GM19351 (cell line): ENCODE results near the gene CADPS.

Source experiments
- ATAC-seq: cut with Tn5 transposase; IDR thresholded peaks from one replicate; pipeline ENCODE4 v1.9.1; 2021; ENCODE audit warnings: mild to moderate bottlenecking, moderate library complexity; ENCODE audit not compliant: unreplicated experiment

Gene CADPS

DNA sequence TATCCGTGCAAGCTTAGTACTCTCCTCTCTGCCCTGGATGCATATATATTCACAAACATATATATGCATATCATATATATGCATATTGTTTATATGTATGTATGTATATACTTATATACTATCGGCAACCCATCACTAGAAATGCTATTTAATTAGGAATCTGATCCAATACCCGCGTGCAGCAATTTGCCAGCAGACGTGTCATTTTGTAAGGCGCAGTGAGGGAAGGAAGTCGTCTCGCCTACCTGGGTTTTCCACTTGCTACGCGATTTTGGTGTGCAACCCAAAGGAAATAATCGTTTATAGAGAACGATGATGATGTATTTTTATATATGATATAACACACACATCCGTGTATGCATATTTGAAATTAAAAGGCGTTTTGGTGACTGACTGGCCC lies 496.3 kb downstream of the CADPS start:
- no peak for ATAC-seq

- ATAC-seq: no peak
Observed at GRCh38 chr3:62378311-62378789, 496.9 kb downstream of the CADPS start.

- no peak for ATAC-seq
Observed at GRCh38 chr3:62376906-62377877, 498.0 kb downstream of the CADPS start.

GRCh38 chr3:62376454-62376720 lies 498.8 kb downstream of the CADPS start:
- no peak for ATAC-seq

DNA sequence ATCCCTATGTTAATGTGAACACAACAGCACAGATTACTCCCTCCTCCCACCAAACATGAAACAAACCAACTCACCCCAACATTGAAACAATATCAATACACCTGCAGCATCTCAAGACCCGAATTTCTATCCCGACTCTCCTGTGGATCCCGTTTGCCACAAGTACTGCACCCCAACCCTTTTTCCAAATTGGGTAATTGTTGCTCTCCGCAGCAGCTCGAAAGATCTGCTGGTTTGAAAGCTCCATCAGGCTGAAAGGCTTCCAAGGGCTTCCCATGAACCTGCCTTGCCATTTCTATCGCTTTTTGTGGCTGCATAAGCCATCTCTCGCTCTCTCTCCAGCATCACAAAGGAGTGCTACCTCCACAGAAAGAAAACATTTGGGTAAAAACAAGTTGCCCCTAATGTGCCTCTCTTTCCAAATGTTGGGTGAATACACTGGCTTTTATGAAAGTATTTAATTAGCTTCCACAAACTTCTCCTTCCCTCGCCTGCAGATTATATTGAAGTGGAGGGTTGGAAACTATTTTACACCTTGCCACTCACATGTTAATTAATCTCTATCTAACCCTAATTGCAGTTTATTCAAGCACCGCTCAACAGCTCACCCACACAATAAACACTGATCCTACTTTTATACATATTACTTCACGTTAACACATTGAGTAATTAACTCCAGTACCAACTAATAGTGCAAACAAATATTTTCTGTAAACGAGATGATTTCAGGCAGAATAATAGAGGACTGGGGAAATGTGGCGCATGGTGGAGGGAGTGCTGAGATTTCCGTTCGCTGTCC lies 499.4 kb downstream of the CADPS start:
- ATAC-seq: no peak

- ATAC-seq: no peak
Observed at GRCh38 chr3:62374341-62375218, 500.6 kb downstream of the CADPS start.

DNA sequence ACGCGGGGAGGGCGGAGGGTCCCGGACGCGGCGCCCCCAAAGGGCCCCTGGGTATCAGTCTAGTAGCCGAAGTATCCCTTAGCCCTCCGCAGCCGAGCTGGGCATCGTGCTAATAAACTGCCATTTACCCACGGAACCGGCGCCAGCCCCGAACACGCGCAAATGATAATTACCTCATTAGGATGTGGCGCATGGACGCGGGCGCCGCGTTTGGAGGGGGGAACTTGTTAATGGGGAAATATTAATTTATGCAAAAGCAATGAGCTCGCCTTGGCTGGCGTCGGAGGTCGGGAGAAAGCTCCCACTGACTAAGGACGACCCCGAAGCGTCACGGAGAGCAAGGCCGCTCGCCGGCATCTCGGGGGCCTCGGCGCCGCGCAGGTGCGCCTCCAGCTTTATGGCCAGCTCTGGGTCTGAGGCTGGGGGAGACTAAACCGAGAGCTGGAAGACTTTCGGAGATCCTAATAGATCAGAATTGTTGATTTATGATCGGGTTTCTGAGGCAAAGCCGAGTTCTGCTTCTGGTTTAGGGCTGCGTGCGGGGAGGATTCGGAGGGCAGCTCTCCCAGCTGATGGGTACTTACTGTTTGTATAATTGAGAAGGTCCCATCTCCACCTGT lies 501.4 kb downstream of the CADPS start:
- no peak for ATAC-seq

- ATAC-seq: no peak
Observed at GRCh38 chr3:62373215-62373614, 502.0 kb downstream of the CADPS start, which contains the start of gene FEZF2. FEZF2 (minus strand) TSS chr3:62373550; CDS start chr3:62372868, 682 bp downstream.

DNA sequence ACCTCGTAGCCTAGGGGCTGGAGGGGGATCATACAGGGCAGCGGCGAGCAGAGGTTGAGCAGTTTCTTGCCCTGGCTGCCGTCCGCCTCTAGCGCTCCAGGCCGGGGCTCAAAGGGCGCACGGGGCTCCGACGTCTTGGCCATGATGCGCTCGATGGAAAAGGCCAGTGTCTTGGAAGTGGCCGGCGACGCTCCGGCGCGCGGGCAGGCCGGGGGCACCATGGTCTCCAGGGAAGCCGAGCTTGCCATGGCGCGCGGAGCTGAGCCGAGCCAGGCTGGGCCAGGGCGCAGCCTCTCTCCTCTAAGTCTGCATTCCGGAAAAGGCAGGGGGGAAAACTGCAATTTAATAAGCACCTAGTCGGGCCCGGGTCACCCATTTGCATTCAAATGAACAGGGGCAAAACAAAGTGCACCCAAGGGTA lies 502.6 kb downstream of the CADPS start:
- ATAC-seq: no peak

- ATAC-seq: no peak
Observed at GRCh38 chr3:62371720-62372591, 503.3 kb downstream of the CADPS start.

GRCh38 chr3:62370858-62371719 lies 504.1 kb downstream of the CADPS start:
- ATAC-seq: no peak

GRCh38 chr3:62370112-62370857 lies 504.9 kb downstream of the CADPS start:
- no peak for ATAC-seq

DNA sequence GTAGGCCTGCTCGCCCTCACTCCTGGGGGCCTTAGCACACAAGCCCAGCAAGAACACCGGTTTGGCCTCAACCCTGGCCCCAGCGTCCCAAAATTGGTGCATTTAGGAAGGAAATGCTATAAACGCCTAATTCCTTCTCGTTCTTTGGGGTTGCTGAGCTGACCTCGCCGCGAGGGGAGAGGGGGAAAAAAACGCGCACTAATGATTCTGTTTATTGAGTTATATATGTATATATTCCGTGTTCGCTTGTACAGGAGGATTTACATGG lies 505.8 kb downstream of the CADPS start:
- no peak for ATAC-seq

DNA sequence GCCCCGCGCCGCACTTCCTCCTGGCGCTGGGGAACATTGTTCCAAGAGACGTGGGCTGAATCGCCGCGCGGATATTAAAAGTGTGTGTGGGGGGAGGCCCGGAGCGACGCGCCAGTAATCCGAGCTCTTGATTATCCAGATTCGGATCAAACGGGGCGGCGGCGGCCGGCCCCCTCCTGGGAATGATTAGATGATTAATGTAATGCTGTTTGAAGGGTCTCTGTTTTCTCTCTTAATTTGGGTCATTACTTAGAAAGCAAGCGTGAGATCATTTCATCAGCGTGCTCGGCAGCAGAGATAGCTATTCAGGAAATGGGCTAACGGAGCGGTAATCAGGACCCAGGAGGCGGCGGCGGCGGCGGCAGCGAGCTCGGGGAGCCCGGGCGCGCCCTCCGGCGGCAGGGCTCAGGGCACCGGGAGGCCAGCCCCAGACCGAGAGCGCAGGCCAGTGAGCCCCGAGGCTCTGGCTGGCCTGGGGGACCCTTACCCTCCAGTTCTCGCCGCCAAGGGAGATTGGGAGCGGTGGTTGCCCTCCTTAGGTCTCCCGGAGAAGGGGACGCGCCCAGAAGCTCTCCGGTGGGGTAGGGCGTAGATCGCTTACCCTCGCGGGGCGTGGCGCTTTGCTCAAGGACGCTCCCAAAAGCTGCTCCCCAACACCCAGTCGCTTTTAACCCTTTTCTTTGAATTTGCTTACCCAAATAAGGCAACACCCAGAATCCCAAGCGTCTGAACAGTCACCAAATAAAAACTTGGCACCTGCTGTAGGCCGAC lies 506.3 kb downstream of the CADPS start:
- no peak for ATAC-seq

GRCh38 chr3:62368290-62368704 lies 506.9 kb downstream of the CADPS start:
- ATAC-seq: no peak

GRCh38 chr3:62367763-62368195 lies 507.4 kb downstream of the CADPS start:
- ATAC-seq: no peak

DNA sequence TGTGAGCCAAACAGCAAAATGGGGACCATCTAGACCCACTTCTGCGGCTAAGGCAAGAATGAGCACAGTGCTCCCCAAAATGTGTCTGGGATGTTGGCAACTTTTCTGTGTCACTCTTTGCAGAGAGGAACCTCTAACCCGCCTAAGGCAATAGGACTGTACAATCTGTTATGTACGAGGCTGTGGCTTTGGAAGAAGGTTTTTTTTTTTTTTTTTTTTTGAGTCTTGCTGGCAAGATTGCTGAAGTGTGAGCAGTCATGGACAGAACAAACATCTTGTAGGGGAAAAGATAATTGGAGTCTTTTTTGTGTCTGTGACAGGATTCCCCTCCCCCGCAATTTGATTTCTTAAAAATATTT lies 509.1 kb downstream of the CADPS start:
- no peak for ATAC-seq
